Transverse colon (tissue), 4 donors: ENCODE measurements around the gene FHAD1.
"Not testable (repeated sequence)": the region's sequence is repeated elsewhere in the genome, so short reads cannot be mapped to it uniquely, and the experiment has no call there.

Experiments
- EP300 ChIP-seq: sonication (generic); formaldehyde crosslinking; IDR thresholded peaks from one replicate; pipeline ENCODE4 v1.6.1; 2017; ENCODE audit warnings: antibody characterized with exemption, low read depth
- POLR2A ChIP-seq: fragments of 450-650 bp; IDR thresholded peaks from one replicate; pipeline ENCODE4 v1.6.1; 2016; ENCODE audit warnings: antibody characterized with exemption, mild to moderate bottlenecking, moderate library complexity
- POLR2AphosphoS5 ChIP-seq, 3 donors: sonication (generic); formaldehyde crosslinking; IDR thresholded peaks; one replicate each; pipeline ENCODE4 v1.6.1; 2016; ENCODE audit warnings: antibody characterized with exemption in 3 of 3
- TF ChIP-seq, protein P1 (sequence below), 5 experiments: fragments of 200-600 bp in 3 of 5; fragments of 450-650 bp in 2 of 5; sonication (generic) in 3 of 5; IDR thresholded peaks; 1 replicate in 2 of 5; 2 replicates in 3 of 5; pipeline ENCODE4 v1.5.1; 2016 to 2017; ENCODE audit warnings: antibody characterized with exemption in 5 of 5, inconsistent platforms in 3 of 5, mild to moderate bottlenecking in 2 of 5, moderate library complexity in 1 of 5

- TF ChIP-seq, protein P1, sequence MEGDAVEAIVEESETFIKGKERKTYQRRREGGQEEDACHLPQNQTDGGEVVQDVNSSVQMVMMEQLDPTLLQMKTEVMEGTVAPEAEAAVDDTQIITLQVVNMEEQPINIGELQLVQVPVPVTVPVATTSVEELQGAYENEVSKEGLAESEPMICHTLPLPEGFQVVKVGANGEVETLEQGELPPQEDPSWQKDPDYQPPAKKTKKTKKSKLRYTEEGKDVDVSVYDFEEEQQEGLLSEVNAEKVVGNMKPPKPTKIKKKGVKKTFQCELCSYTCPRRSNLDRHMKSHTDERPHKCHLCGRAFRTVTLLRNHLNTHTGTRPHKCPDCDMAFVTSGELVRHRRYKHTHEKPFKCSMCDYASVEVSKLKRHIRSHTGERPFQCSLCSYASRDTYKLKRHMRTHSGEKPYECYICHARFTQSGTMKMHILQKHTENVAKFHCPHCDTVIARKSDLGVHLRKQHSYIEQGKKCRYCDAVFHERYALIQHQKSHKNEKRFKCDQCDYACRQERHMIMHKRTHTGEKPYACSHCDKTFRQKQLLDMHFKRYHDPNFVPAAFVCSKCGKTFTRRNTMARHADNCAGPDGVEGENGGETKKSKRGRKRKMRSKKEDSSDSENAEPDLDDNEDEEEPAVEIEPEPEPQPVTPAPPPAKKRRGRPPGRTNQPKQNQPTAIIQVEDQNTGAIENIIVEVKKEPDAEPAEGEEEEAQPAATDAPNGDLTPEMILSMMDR (IDR thresholded peaks at IDR 0.05) = not testable (repeated sequence)
- not testable (repeated sequence) for TF ChIP-seq POLR2A; EP300; POLR2AphosphoS5 (IDR thresholded peaks at IDR 0.05)
Observed at GRCh38 chr1:15306352-15306751, 59.3 kb downstream of the FHAD1 start.
